ENCODE measurements around the gene CHAF1B.
"Not testable (repeated sequence)": the region's sequence is repeated elsewhere in the genome, so short reads cannot be mapped to it uniquely, and the experiment has no call there.

The CHAF1B gene

DNA sequence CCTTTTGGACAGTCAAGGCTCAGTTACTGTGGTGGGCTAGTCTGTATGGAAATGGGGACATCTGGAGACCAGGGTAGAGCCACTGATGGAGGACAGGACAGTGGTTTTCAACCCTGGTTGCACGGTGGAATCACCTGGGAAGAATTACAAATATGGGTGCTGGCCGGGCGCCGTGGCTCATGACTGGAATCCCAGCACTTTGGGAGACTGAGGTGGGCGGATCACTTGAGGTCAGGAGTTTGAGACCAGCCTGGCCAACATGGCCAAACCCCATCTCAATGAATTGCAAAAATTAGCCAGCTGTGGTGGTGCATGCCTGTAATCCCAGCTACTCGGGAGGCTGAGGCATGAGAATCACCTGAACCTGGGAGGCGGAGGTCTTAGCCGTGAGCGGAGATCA, 14.5 kb downstream of the CHAF1B start:
- CTCF ChIA-PET = interaction anchor here (1.2 kb wide), 1 partner anchor 17 kb away, joined by 4 read pairs; no protein-coding TSS in a partner anchor
- H3K4me1 ChIP-seq (ENCODE audit: control extremely low read depth in 1 of 4, control insufficient read depth in 4 of 4, insufficient read depth in 4 of 4, low read length in 3 of 4); H3K27me3 ChIP-seq (replicated peaks in 2 of 5; ENCODE audit: control insufficient read depth in 4 of 5, insufficient read depth in 5 of 5, low read length in 4 of 5); H3K4me3 ChIP-seq (ENCODE audit: control insufficient read depth in 1 of 7, extremely low read depth in 1 of 7, insufficient read depth in 4 of 7, low read depth in 2 of 7, low read length in 6 of 7); H3K9me3 ChIP-seq (ENCODE audit: control extremely low read depth in 1 of 5, control insufficient read depth in 4 of 5, insufficient read depth in 2 of 5, low read depth in 1 of 5, low read length in 4 of 5); POLR2A ChIA-PET; DNase-seq; H3K27ac ChIP-seq (ENCODE audit: insufficient read depth in 1 of 2, low read depth in 1 of 2, low read length in 2 of 2, poor library complexity in 1 of 2, severe bottlenecking in 2 of 2): not testable (repeated sequence)
- H3K36me3 ChIP-seq (ENCODE audit: control insufficient read depth in 4 of 4, insufficient read depth in 4 of 4, low read length in 3 of 4) = peaks cover 4 to 52% (median 29%) of the 10 kb centered on the region in 4 experiments
- 100% methylated on average over 7 of the region's 9 CpGs for WGBS (ENCODE audit: insufficient coverage)

DNA sequence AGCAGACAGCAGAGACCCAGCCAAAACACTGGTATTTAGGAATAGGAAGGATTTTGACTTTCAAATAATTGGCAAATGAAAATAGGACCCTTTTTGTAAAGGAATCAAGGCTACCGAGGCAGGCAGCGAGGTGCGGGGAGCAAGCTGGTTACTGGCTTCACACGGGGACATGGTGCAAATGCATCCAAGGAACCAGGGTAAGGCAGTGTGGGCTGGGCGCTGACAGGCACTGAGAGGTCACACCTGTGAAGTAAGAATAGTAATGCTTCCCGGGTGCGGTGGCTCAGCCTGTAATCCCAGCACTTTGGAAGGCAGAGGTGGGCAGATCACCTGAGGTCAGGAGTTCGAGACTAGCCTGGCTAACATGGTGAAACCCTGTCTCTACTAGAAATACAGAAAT, 15.5 kb downstream of the CHAF1B start:
- no peaks in the 10 kb centered on the region for H3K27me3 ChIP-seq (replicated peaks in 2 of 5; ENCODE audit: control insufficient read depth in 4 of 5, insufficient read depth in 5 of 5, low read length in 4 of 5)
- ChIA-PET POLR2A (no interaction called here), CTCF (no interaction called here)
- no peak for DNase-seq
- H3K4me3 ChIP-seq (ENCODE audit: control insufficient read depth in 1 of 7, extremely low read depth in 1 of 7, insufficient read depth in 4 of 7, low read depth in 2 of 7, low read length in 6 of 7) = no peak overlapping the region
- no peaks in the 10 kb centered on the region for H3K9me3 ChIP-seq (ENCODE audit: control extremely low read depth in 1 of 5, control insufficient read depth in 4 of 5, insufficient read depth in 2 of 5, low read depth in 1 of 5, low read length in 4 of 5)
- no peaks in the 10 kb centered on the region for H3K4me1 ChIP-seq (ENCODE audit: control extremely low read depth in 1 of 4, control insufficient read depth in 4 of 4, insufficient read depth in 4 of 4, low read length in 3 of 4)
- H3K36me3 ChIP-seq (ENCODE audit: control insufficient read depth in 4 of 4, insufficient read depth in 4 of 4, low read length in 3 of 4) = peaks cover 4 to 46% (median 25%) of the 10 kb centered on the region in 4 experiments
- WGBS (ENCODE audit: insufficient coverage) = 99% methylated on average over 8 of the region's 8 CpGs
- H3K27ac ChIP-seq (ENCODE audit: insufficient read depth in 1 of 2, low read depth in 1 of 2, low read length in 2 of 2, poor library complexity in 1 of 2, severe bottlenecking in 2 of 2) = no peak overlapping the region

DNA sequence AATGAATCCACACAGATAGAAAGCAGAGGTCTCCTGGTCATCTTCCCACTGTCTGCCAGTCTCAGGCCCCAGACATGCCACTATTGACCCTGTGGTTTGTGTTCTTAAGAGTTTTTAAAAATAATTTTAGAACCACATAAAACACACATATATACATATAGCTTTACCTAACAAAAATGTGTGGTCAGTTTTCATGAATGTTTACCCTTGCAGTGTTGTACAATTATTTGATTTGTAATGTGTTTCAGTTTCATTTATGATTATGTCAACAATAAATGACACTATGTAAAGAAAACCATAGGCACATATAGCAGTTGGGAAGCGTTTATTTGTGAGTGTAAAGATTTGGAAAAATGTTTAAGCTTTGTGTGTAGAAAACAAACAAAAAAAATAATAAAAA, 17.1 kb downstream of the CHAF1B start:
- no CpG with 5 or more reads among the region's 1 CpG for WGBS (ENCODE audit: insufficient coverage)
- Histone ChIP-seq H3K4me1 (ENCODE audit: control extremely low read depth in 1 of 4, control insufficient read depth in 4 of 4, insufficient read depth in 4 of 4, low read length in 3 of 4) (no peaks in the 10 kb centered on the region), H3K9me3 (ENCODE audit: control extremely low read depth in 1 of 5, control insufficient read depth in 4 of 5, insufficient read depth in 2 of 5, low read depth in 1 of 5, low read length in 4 of 5) (no peaks in the 10 kb centered on the region), H3K4me3 (ENCODE audit: control insufficient read depth in 1 of 7, extremely low read depth in 1 of 7, insufficient read depth in 4 of 7, low read depth in 2 of 7, low read length in 6 of 7) (no peak overlapping the region), H3K27ac (ENCODE audit: insufficient read depth in 1 of 2, low read depth in 1 of 2, low read length in 2 of 2, poor library complexity in 1 of 2, severe bottlenecking in 2 of 2) (no peak overlapping the region), H3K36me3 (ENCODE audit: control insufficient read depth in 4 of 4, insufficient read depth in 4 of 4, low read length in 3 of 4) (peaks cover 4 to 40% (median 22%) of the 10 kb centered on the region in 4 experiments), H3K27me3 (replicated peaks in 2 of 5; ENCODE audit: control insufficient read depth in 4 of 5, insufficient read depth in 5 of 5, low read length in 4 of 5) (no peaks in the 10 kb centered on the region)
- CTCF ChIA-PET = no interaction called here
- POLR2A ChIA-PET = no interaction called here
- DNase-seq = no peak

DNA sequence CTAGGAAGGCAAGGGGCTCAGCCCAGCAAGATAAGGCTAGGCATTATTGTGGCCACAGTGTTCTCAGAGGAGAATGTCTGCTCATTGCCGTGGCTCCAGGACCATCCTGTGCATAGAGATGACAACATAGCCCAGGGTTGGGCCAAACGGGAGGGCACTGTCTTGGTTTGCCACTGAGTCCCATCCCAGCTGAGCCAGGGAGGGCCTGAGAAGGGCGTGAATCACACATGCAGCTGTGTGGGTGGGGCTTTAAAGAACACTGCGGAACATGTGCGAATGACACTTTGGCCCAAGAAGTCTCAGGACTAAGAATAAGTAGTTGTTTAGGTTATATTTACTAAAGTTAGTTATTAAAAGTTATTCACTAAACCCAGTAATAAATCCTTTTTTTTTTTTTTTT, 18.5 kb downstream of the CHAF1B start:
- Histone ChIP-seq H3K4me3 (ENCODE audit: control insufficient read depth in 1 of 7, extremely low read depth in 1 of 7, insufficient read depth in 4 of 7, low read depth in 2 of 7, low read length in 6 of 7) (no peak overlapping the region), H3K27ac (ENCODE audit: insufficient read depth in 1 of 2, low read depth in 1 of 2, low read length in 2 of 2, poor library complexity in 1 of 2, severe bottlenecking in 2 of 2) (no peak overlapping the region), H3K9me3 (ENCODE audit: control extremely low read depth in 1 of 5, control insufficient read depth in 4 of 5, insufficient read depth in 2 of 5, low read depth in 1 of 5, low read length in 4 of 5) (no peaks in the 10 kb centered on the region), H3K27me3 (replicated peaks in 2 of 5; ENCODE audit: control insufficient read depth in 4 of 5, insufficient read depth in 5 of 5, low read length in 4 of 5) (no peaks in the 10 kb centered on the region), H3K4me1 (ENCODE audit: control extremely low read depth in 1 of 4, control insufficient read depth in 4 of 4, insufficient read depth in 4 of 4, low read length in 3 of 4) (no peaks in the 10 kb centered on the region), H3K36me3 (ENCODE audit: control insufficient read depth in 4 of 4, insufficient read depth in 4 of 4, low read length in 3 of 4) (peaks cover 4 to 46% (median 27%) of the 10 kb centered on the region in 4 experiments)
- ChIA-PET POLR2A (no interaction called here), CTCF (no interaction called here)
- no peak for DNase-seq
- WGBS (ENCODE audit: insufficient coverage) = 94% methylated on average over 2 of the region's 5 CpGs

DNA sequence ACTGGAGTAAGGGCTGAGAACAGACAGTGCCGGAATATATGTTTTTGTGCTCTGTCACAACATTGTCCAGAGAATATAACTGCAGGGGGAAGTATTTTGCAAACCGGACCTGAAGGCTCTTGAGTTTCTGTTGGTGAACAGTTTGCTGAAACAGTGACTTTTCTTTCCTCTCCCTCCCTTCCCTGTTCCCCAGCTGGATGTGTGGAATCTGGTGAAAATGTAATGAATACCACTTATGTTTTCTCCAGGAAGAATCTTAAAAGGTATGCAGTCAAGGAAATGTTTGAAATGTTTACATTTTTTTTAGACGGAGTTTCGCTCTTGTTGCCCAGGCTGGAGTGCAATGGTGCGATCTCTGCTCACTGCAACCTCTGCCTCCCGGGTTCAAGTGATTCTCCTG, 23.4 kb downstream of the CHAF1B start:
- Histone ChIP-seq H3K27me3 (replicated peaks in 2 of 5; ENCODE audit: control insufficient read depth in 4 of 5, insufficient read depth in 5 of 5, low read length in 4 of 5) (no peaks in the 10 kb centered on the region), H3K4me3 (ENCODE audit: control insufficient read depth in 1 of 7, extremely low read depth in 1 of 7, insufficient read depth in 4 of 7, low read depth in 2 of 7, low read length in 6 of 7) (no peak overlapping the region), H3K36me3 (ENCODE audit: control insufficient read depth in 4 of 4, insufficient read depth in 4 of 4, low read length in 3 of 4) (peaks cover 5 to 42% (median 26%) of the 10 kb centered on the region in 4 experiments), H3K27ac (ENCODE audit: insufficient read depth in 1 of 2, low read depth in 1 of 2, low read length in 2 of 2, poor library complexity in 1 of 2, severe bottlenecking in 2 of 2) (no peak overlapping the region), H3K4me1 (ENCODE audit: control extremely low read depth in 1 of 4, control insufficient read depth in 4 of 4, insufficient read depth in 4 of 4, low read length in 3 of 4) (no peaks in the 10 kb centered on the region), H3K9me3 (ENCODE audit: control extremely low read depth in 1 of 5, control insufficient read depth in 4 of 5, insufficient read depth in 2 of 5, low read depth in 1 of 5, low read length in 4 of 5) (no peaks in the 10 kb centered on the region)
- CTCF ChIA-PET = no interaction called here
- DNase-seq = no peak
- 94% methylated on average over 2 of the region's 6 CpGs for WGBS (ENCODE audit: insufficient coverage)
- POLR2A ChIA-PET = no interaction called here

DNA sequence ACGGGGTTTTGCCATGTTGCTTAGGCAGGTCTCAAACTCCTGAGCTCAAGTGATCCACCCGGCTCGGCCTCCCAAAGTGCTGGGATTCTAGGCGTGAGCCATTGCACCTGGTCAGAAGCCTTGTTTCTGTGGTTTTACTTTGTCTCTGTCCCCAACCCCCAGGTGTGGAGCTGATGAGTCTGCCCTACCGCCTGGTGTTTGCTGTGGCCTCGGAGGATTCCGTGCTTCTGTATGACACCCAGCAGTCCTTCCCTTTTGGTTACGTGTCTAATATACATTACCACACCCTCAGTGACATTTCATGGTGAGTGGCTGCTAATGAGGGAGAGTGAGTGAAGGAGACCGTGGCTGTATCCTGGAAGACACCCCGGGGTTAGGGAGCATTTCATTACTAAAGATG, 26.1 kb downstream of the CHAF1B start:
- ChIA-PET CTCF (no interaction called here), POLR2A (no interaction called here)
- H3K9me3 ChIP-seq (ENCODE audit: control extremely low read depth in 1 of 5, control insufficient read depth in 4 of 5, insufficient read depth in 2 of 5, low read depth in 1 of 5, low read length in 4 of 5) = no peaks in the 10 kb centered on the region
- H3K36me3 ChIP-seq (ENCODE audit: control insufficient read depth in 4 of 4, insufficient read depth in 4 of 4, low read length in 3 of 4) = peaks cover 5 to 58% (median 38%) of the 10 kb centered on the region in 4 experiments
- no peaks in the 10 kb centered on the region for H3K4me1 ChIP-seq (ENCODE audit: control extremely low read depth in 1 of 4, control insufficient read depth in 4 of 4, insufficient read depth in 4 of 4, low read length in 3 of 4)
- WGBS (ENCODE audit: insufficient coverage) = 100% methylated on average over 4 of the region's 10 CpGs
- H3K27ac ChIP-seq (ENCODE audit: insufficient read depth in 1 of 2, low read depth in 1 of 2, low read length in 2 of 2, poor library complexity in 1 of 2, severe bottlenecking in 2 of 2) = no peak overlapping the region
- DNase-seq = no peak
- no peak overlapping the region for H3K4me3 ChIP-seq (ENCODE audit: control insufficient read depth in 1 of 7, extremely low read depth in 1 of 7, insufficient read depth in 4 of 7, low read depth in 2 of 7, low read length in 6 of 7)
- no peaks in the 10 kb centered on the region for H3K27me3 ChIP-seq (replicated peaks in 2 of 5; ENCODE audit: control insufficient read depth in 4 of 5, insufficient read depth in 5 of 5, low read length in 4 of 5)

DNA sequence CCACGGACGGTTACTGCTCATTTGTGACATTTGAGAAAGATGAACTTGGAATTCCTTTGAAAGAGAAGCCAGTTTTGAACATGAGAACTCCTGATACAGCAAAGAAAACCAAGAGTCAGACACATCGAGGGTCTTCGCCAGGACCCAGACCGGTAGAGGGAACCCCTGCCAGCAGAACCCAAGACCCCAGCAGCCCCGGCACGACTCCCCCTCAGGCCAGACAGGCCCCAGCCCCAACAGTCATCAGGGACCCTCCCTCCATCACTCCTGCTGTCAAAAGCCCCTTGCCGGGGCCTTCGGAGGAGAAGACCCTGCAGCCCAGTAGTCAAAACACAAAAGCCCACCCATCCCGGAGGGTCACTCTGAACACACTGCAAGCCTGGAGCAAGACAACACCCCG, 27.7 kb downstream of the CHAF1B start:
- ChIA-PET CTCF (no interaction called here), POLR2A (no interaction called here)
- no peaks in the 10 kb centered on the region for H3K9me3 ChIP-seq (ENCODE audit: control extremely low read depth in 1 of 5, control insufficient read depth in 4 of 5, insufficient read depth in 2 of 5, low read depth in 1 of 5, low read length in 4 of 5)
- no peak overlapping the region for H3K4me3 ChIP-seq (ENCODE audit: control insufficient read depth in 1 of 7, extremely low read depth in 1 of 7, insufficient read depth in 4 of 7, low read depth in 2 of 7, low read length in 6 of 7)
- H3K4me1 ChIP-seq (ENCODE audit: control extremely low read depth in 1 of 4, control insufficient read depth in 4 of 4, insufficient read depth in 4 of 4, low read length in 3 of 4) = no peaks in the 10 kb centered on the region
- no peak for DNase-seq
- no peaks in the 10 kb centered on the region for H3K27me3 ChIP-seq (replicated peaks in 2 of 5; ENCODE audit: control insufficient read depth in 4 of 5, insufficient read depth in 5 of 5, low read length in 4 of 5)
- peaks cover 5 to 60% (median 40%) of the 10 kb centered on the region in 4 experiments for H3K36me3 ChIP-seq (ENCODE audit: control insufficient read depth in 4 of 4, insufficient read depth in 4 of 4, low read length in 3 of 4)
- H3K27ac ChIP-seq (ENCODE audit: insufficient read depth in 1 of 2, low read depth in 1 of 2, low read length in 2 of 2, poor library complexity in 1 of 2, severe bottlenecking in 2 of 2) = no peak overlapping the region
- WGBS (ENCODE audit: insufficient coverage) = 93% methylated on average over 8 of the region's 11 CpGs
